ENCODE data around the gene MAGEA8.
"Not testable (repeated sequence)": the region's sequence is repeated elsewhere in the genome, so short reads cannot be mapped to it uniquely, and the experiment has no call there.

Gene MAGEA8

GRCh38 chrX:149890828-149891227 is 9.8 kb downstream of the MAGEA8 start:
- H3K27ac ChIP-seq (ENCODE audit: low read depth in 2 of 2, low read length in 2 of 2); H3K4me3 ChIP-seq (ENCODE audit: low read length in 2 of 2); H3K9ac ChIP-seq (ENCODE audit: low read depth in 1 of 2, low read length in 2 of 2); H3K9me3 ChIP-seq (ENCODE audit: control insufficient read depth in 2 of 2, low read length in 2 of 2); H3K27me3 ChIP-seq (ENCODE audit: control insufficient read depth in 2 of 2, insufficient read depth in 2 of 2, low read length in 2 of 2); H3K36me3 ChIP-seq (ENCODE audit: control insufficient read depth in 2 of 2, insufficient read depth in 2 of 2, low read length in 2 of 2); H3K4me1 ChIP-seq (ENCODE audit: control insufficient read depth in 2 of 2, insufficient read depth in 2 of 2, low read length in 2 of 2): not testable (repeated sequence)

- no peak overlapping the region for H3K27ac ChIP-seq (ENCODE audit: low read depth in 2 of 2, low read length in 2 of 2)
- H3K9ac ChIP-seq (ENCODE audit: low read depth in 1 of 2, low read length in 2 of 2) = no peak overlapping the region
- no peaks in the 10 kb centered on the region for H3K27me3 ChIP-seq (ENCODE audit: control insufficient read depth in 2 of 2, insufficient read depth in 2 of 2, low read length in 2 of 2)
- no peaks in the 10 kb centered on the region for H3K9me3 ChIP-seq (ENCODE audit: control insufficient read depth in 2 of 2, low read length in 2 of 2)
- no peaks in the 10 kb centered on the region for H3K36me3 ChIP-seq (ENCODE audit: control insufficient read depth in 2 of 2, insufficient read depth in 2 of 2, low read length in 2 of 2)
- H3K4me1 ChIP-seq (ENCODE audit: control insufficient read depth in 2 of 2, insufficient read depth in 2 of 2, low read length in 2 of 2) = no peaks in the 10 kb centered on the region
- H3K4me3 ChIP-seq (ENCODE audit: low read length in 2 of 2) = no peak overlapping the region
Measured at GRCh38 chrX:149898554-149898953, 17.6 kb downstream of the MAGEA8 start.

- H3K4me3 ChIP-seq (ENCODE audit: low read length in 2 of 2) = peak overlapping the region in 1 of 2 donors; percentile 50
- H3K27ac ChIP-seq (ENCODE audit: low read depth in 2 of 2, low read length in 2 of 2) = no peak overlapping the region
- H3K36me3 ChIP-seq (ENCODE audit: control insufficient read depth in 2 of 2, insufficient read depth in 2 of 2, low read length in 2 of 2) = no peaks in the 10 kb centered on the region
- no peak overlapping the region for H3K9ac ChIP-seq (ENCODE audit: low read depth in 1 of 2, low read length in 2 of 2)
- H3K27me3 ChIP-seq (ENCODE audit: control insufficient read depth in 2 of 2, insufficient read depth in 2 of 2, low read length in 2 of 2) = no peaks in the 10 kb centered on the region
- no peaks in the 10 kb centered on the region for H3K9me3 ChIP-seq (ENCODE audit: control insufficient read depth in 2 of 2, low read length in 2 of 2)
- H3K4me1 ChIP-seq (ENCODE audit: control insufficient read depth in 2 of 2, insufficient read depth in 2 of 2, low read length in 2 of 2) = no peaks in the 10 kb centered on the region
Measured at GRCh38 chrX:149903889-149904748, 23.1 kb downstream of the MAGEA8 start.

GRCh38 chrX:149908308-149908707 is 27.3 kb downstream of the MAGEA8 start:
- Histone ChIP-seq H3K36me3 (ENCODE audit: control insufficient read depth in 2 of 2, insufficient read depth in 2 of 2, low read length in 2 of 2) (no peaks in the 10 kb centered on the region), H3K9me3 (ENCODE audit: control insufficient read depth in 2 of 2, low read length in 2 of 2) (no peaks in the 10 kb centered on the region), H3K9ac (ENCODE audit: low read depth in 1 of 2, low read length in 2 of 2) (no peak overlapping the region), H3K27me3 (ENCODE audit: control insufficient read depth in 2 of 2, insufficient read depth in 2 of 2, low read length in 2 of 2) (no peaks in the 10 kb centered on the region), H3K4me3 (ENCODE audit: low read length in 2 of 2) (no peak overlapping the region), H3K4me1 (ENCODE audit: control insufficient read depth in 2 of 2, insufficient read depth in 2 of 2, low read length in 2 of 2) (no peaks in the 10 kb centered on the region), H3K27ac (ENCODE audit: low read depth in 2 of 2, low read length in 2 of 2) (no peak overlapping the region)

- H3K4me1 ChIP-seq (ENCODE audit: control insufficient read depth in 2 of 2, insufficient read depth in 2 of 2, low read length in 2 of 2) = no peaks in the 10 kb centered on the region
- H3K9me3 ChIP-seq (ENCODE audit: control insufficient read depth in 2 of 2, low read length in 2 of 2) = no peaks in the 10 kb centered on the region
- H3K9ac ChIP-seq (ENCODE audit: low read depth in 1 of 2, low read length in 2 of 2) = no peak overlapping the region
- H3K27me3 ChIP-seq (ENCODE audit: control insufficient read depth in 2 of 2, insufficient read depth in 2 of 2, low read length in 2 of 2) = no peaks in the 10 kb centered on the region
- H3K27ac ChIP-seq (ENCODE audit: low read depth in 2 of 2, low read length in 2 of 2) = no peak overlapping the region
- no peak overlapping the region for H3K4me3 ChIP-seq (ENCODE audit: low read length in 2 of 2)
- no peaks in the 10 kb centered on the region for H3K36me3 ChIP-seq (ENCODE audit: control insufficient read depth in 2 of 2, insufficient read depth in 2 of 2, low read length in 2 of 2)
Measured at GRCh38 chrX:149908727-149909126, 27.7 kb downstream of the MAGEA8 start.

GRCh38 chrX:149909324-149910177 is 28.6 kb downstream of the MAGEA8 start:
- Histone ChIP-seq H3K4me1 (ENCODE audit: control insufficient read depth in 2 of 2, insufficient read depth in 2 of 2, low read length in 2 of 2) (no peaks in the 10 kb centered on the region), H3K4me3 (ENCODE audit: low read length in 2 of 2) (no peak overlapping the region)

GRCh38 chrX:149910178-149910695 is 29.3 kb downstream of the MAGEA8 start:
- Histone ChIP-seq H3K4me3 (ENCODE audit: low read length in 2 of 2) (no peak overlapping the region), H3K9me3 (ENCODE audit: control insufficient read depth in 2 of 2, low read length in 2 of 2) (no peaks in the 10 kb centered on the region), H3K27ac (ENCODE audit: low read depth in 2 of 2, low read length in 2 of 2) (no peak overlapping the region), H3K4me1 (ENCODE audit: control insufficient read depth in 2 of 2, insufficient read depth in 2 of 2, low read length in 2 of 2) (no peaks in the 10 kb centered on the region), H3K9ac (ENCODE audit: low read depth in 1 of 2, low read length in 2 of 2) (no peak overlapping the region), H3K36me3 (ENCODE audit: control insufficient read depth in 2 of 2, insufficient read depth in 2 of 2, low read length in 2 of 2) (no peaks in the 10 kb centered on the region), H3K27me3 (ENCODE audit: control insufficient read depth in 2 of 2, insufficient read depth in 2 of 2, low read length in 2 of 2) (no peaks in the 10 kb centered on the region)

More at GRCh38 chrX:149909324-149910177, 28.6 kb downstream of the MAGEA8 start:
- Histone ChIP-seq H3K9ac (ENCODE audit: low read depth in 1 of 2, low read length in 2 of 2) (no peak overlapping the region), H3K36me3 (ENCODE audit: control insufficient read depth in 2 of 2, insufficient read depth in 2 of 2, low read length in 2 of 2) (no peaks in the 10 kb centered on the region), H3K27ac (ENCODE audit: low read depth in 2 of 2, low read length in 2 of 2) (no peak overlapping the region), H3K9me3 (ENCODE audit: control insufficient read depth in 2 of 2, low read length in 2 of 2) (no peaks in the 10 kb centered on the region), H3K27me3 (ENCODE audit: control insufficient read depth in 2 of 2, insufficient read depth in 2 of 2, low read length in 2 of 2) (no peaks in the 10 kb centered on the region)

GRCh38 chrX:149916745-149917392 is 35.9 kb downstream of the MAGEA8 start:
- H3K36me3 ChIP-seq (ENCODE audit: control insufficient read depth in 2 of 2, insufficient read depth in 2 of 2, low read length in 2 of 2) = no peaks in the 10 kb centered on the region
- H3K27ac ChIP-seq (ENCODE audit: low read depth in 2 of 2, low read length in 2 of 2) = no peak overlapping the region
- H3K4me1 ChIP-seq (ENCODE audit: control insufficient read depth in 2 of 2, insufficient read depth in 2 of 2, low read length in 2 of 2) = no peaks in the 10 kb centered on the region
- H3K9me3 ChIP-seq (ENCODE audit: control insufficient read depth in 2 of 2, low read length in 2 of 2) = no peaks in the 10 kb centered on the region
- no peak overlapping the region for H3K9ac ChIP-seq (ENCODE audit: low read depth in 1 of 2, low read length in 2 of 2)
- no peaks in the 10 kb centered on the region for H3K27me3 ChIP-seq (ENCODE audit: control insufficient read depth in 2 of 2, insufficient read depth in 2 of 2, low read length in 2 of 2)
- no peak overlapping the region for H3K4me3 ChIP-seq (ENCODE audit: low read length in 2 of 2)

- not testable (repeated sequence) for H3K36me3 ChIP-seq (ENCODE audit: control insufficient read depth in 2 of 2, insufficient read depth in 2 of 2, low read length in 2 of 2); H3K4me3 ChIP-seq (ENCODE audit: low read length in 2 of 2); H3K9me3 ChIP-seq (ENCODE audit: control insufficient read depth in 2 of 2, low read length in 2 of 2); H3K27ac ChIP-seq (ENCODE audit: low read depth in 2 of 2, low read length in 2 of 2); H3K27me3 ChIP-seq (ENCODE audit: control insufficient read depth in 2 of 2, insufficient read depth in 2 of 2, low read length in 2 of 2); H3K9ac ChIP-seq (ENCODE audit: low read depth in 1 of 2, low read length in 2 of 2); H3K4me1 ChIP-seq (ENCODE audit: control insufficient read depth in 2 of 2, insufficient read depth in 2 of 2, low read length in 2 of 2)
Measured at GRCh38 chrX:149923836-149924235, 42.9 kb downstream of the MAGEA8 start.

- H3K9ac ChIP-seq (ENCODE audit: low read depth in 1 of 2, low read length in 2 of 2); H3K4me3 ChIP-seq (ENCODE audit: low read length in 2 of 2); H3K36me3 ChIP-seq (ENCODE audit: control insufficient read depth in 2 of 2, insufficient read depth in 2 of 2, low read length in 2 of 2); H3K27ac ChIP-seq (ENCODE audit: low read depth in 2 of 2, low read length in 2 of 2); H3K4me1 ChIP-seq (ENCODE audit: control insufficient read depth in 2 of 2, insufficient read depth in 2 of 2, low read length in 2 of 2); H3K9me3 ChIP-seq (ENCODE audit: control insufficient read depth in 2 of 2, low read length in 2 of 2); H3K27me3 ChIP-seq (ENCODE audit: control insufficient read depth in 2 of 2, insufficient read depth in 2 of 2, low read length in 2 of 2): not testable (repeated sequence)
Measured at GRCh38 chrX:149924434-149924833, 43.5 kb downstream of the MAGEA8 start.
